GM18951 (cell line): ENCODE measurements around the gene DRAXIN.

Experiments
- POLR2A ChIP-seq: IDR thresholded peaks from 4 replicates; pipeline ENCODE4 v1.6.1; 2011; ENCODE audit warnings: mild to moderate bottlenecking; ENCODE audit not compliant: insufficient read length, insufficient read depth; ENCODE audit errors: extremely low read depth
- in situ Hi-C: fragments of 300-500 bp; cut with MboI; formaldehyde crosslinking; loops from one replicate; pipeline ENCODE4 v1.12.0; 2022; ENCODE audit warnings: low sequenced_read_pairs, mixed read lengths, inconsistent platforms; ENCODE audit not compliant: unreplicated experiment

DRAXIN gene

GRCh38 chr1:11748294-11749202, 57.0 kb downstream of the DRAXIN start:
- TF ChIP-seq POLR2A = no peak
- in situ Hi-C loops = no loop called here

- TF ChIP-seq POLR2A = no peak
- in situ Hi-C loops = no loop called here
Observed at GRCh38 chr1:11749203-11749689, 57.7 kb downstream of the DRAXIN start.

- in situ Hi-C loops = no loop called here
- TF ChIP-seq POLR2A = no peak
Observed at GRCh38 chr1:11749996-11750395, 58.5 kb downstream of the DRAXIN start.

- TF ChIP-seq POLR2A = no peak
- in situ Hi-C loops = no loop called here
Observed at GRCh38 chr1:11751087-11751486, 59.6 kb downstream of the DRAXIN start.

GRCh38 chr1:11752359-11753088, 61.0 kb downstream of the DRAXIN start:
- TF ChIP-seq POLR2A = no peak
- in situ Hi-C loops = no loop called here

GRCh38 chr1:11753555-11754208, 62.2 kb downstream of the DRAXIN start:
- in situ Hi-C loops = no loop called here
- no peak for TF ChIP-seq POLR2A

GRCh38 chr1:11757047-11757446, 65.5 kb downstream of the DRAXIN start:
- no peak for TF ChIP-seq POLR2A
- in situ Hi-C loops = no loop called here

GRCh38 chr1:11759791-11760190, 68.3 kb downstream of the DRAXIN start:
- in situ Hi-C loops = no loop called here
- no peak for TF ChIP-seq POLR2A

GRCh38 chr1:11761285-11761684, 69.8 kb downstream of the DRAXIN start:
- in situ Hi-C loops = no loop called here
- TF ChIP-seq POLR2A = no peak

GRCh38 chr1:11761988-11762406, 70.5 kb downstream of the DRAXIN start, which contains the start of gene C1orf167:
C1orf167 (plus strand) TSS chr1:11762193; CDS start chr1:11764401, 2,208 bp downstream.
- in situ Hi-C loops = no loop called here
- TF ChIP-seq POLR2A = no peak

- in situ Hi-C loops = no loop called here
- no peak for TF ChIP-seq POLR2A
Observed at GRCh38 chr1:11764115-11764514, 72.6 kb downstream of the DRAXIN start.

GRCh38 chr1:11764519-11764918, 73.0 kb downstream of the DRAXIN start:
- in situ Hi-C loops = no loop called here
- no peak for TF ChIP-seq POLR2A

GRCh38 chr1:11765661-11766428, 74.3 kb downstream of the DRAXIN start:
- TF ChIP-seq POLR2A = no peak
- in situ Hi-C loops = no loop called here

GRCh38 chr1:11766429-11766776, 74.9 kb downstream of the DRAXIN start:
- in situ Hi-C loops = no loop called here

More at GRCh38 chr1:11766429-11766776, 74.9 kb downstream of the DRAXIN start:
- TF ChIP-seq POLR2A = no peak
